Measurements from ENCODE around the gene ROCK2. TPM values are rescaled to one million over a fixed set of nuclear protein-coding genes. Genes with fewer than 3 reads are reported as not detected.

Gene ROCK2
- polyA plus RNA-seq, 1 donor: 46.2 TPM

- DNase-seq: no peak
Measured at GRCh38 chr2:11152591-11152990, 191.8 kb downstream of the ROCK2 start.

- DNase-seq: no peak
Measured at GRCh38 chr2:11147263-11147662, 197.2 kb downstream of the ROCK2 start.

GRCh38 chr2:11146076-11146475 is 198.4 kb downstream of the ROCK2 start:
- no peak for DNase-seq

GRCh38 chr2:11145350-11145749 is 199.1 kb downstream of the ROCK2 start:
- no peak for DNase-seq

GRCh38 chr2:11144738-11145079 is 199.7 kb downstream of the ROCK2 start:
- DNase-seq: no peak

- DNase-seq: no peak
Measured at GRCh38 chr2:11144077-11144737, 200.2 kb downstream of the ROCK2 start.

GRCh38 chr2:11142987-11143386 is 201.4 kb downstream of the ROCK2 start:
- no peak for DNase-seq

GRCh38 chr2:11142330-11142729 is 202.1 kb downstream of the ROCK2 start:
- no peak for DNase-seq

GRCh38 chr2:11141319-11141718 is 203.1 kb downstream of the ROCK2 start:
- no peak for DNase-seq

- no peak for DNase-seq
Measured at GRCh38 chr2:11140492-11140891, 203.9 kb downstream of the ROCK2 start.

- DNase-seq: no peak
Measured at GRCh38 chr2:11134349-11134748, 210.1 kb downstream of the ROCK2 start.

GRCh38 chr2:11133936-11134320 is 210.5 kb downstream of the ROCK2 start:
- DNase-seq: no peak

GRCh38 chr2:11133238-11133935 is 211.0 kb downstream of the ROCK2 start:
- no peak for DNase-seq

- DNase-seq: no peak
Measured at GRCh38 chr2:11132036-11132671, 212.3 kb downstream of the ROCK2 start.

- DNase-seq: no peak
Measured at GRCh38 chr2:11131166-11131920, 213.1 kb downstream of the ROCK2 start.

Other genes with a start within 250 kb of the ROCK2 start
- gene SLC66A3, start 189.2 kb downstream of the ROCK2 start, polyA plus RNA-seq (ENCODE audit: insufficient read length): 23.3 TPM
- 24.4 TPM for gene E2F6, start 121.5 kb upstream of the ROCK2 start, polyA plus RNA-seq (ENCODE audit: insufficient read length)
- 22.5 TPM for gene GREB1, start 189.4 kb upstream of the ROCK2 start, polyA plus RNA-seq (ENCODE audit: insufficient read length)